Subcutaneous abdominal adipose tissue (tissue), 5 donors: ENCODE results near the gene PCDHGA5.
"Not testable (repeated sequence)": the region's sequence is repeated elsewhere in the genome, so short reads cannot be mapped to it uniquely, and the experiment has no call there.

Experiments used
- H3K27ac ChIP-seq: one replicate; pipeline ENCODE4 v1.7.0; 2013; ENCODE audit warnings: low read depth, mild to moderate bottlenecking, inconsistent platforms, low read length, moderate library complexity
- H3K27me3 ChIP-seq, 5 donors: one replicate each; pipeline ENCODE4 v1.7.0; 2013; ENCODE audit warnings: low read length in 5 of 5, inconsistent platforms in 1 of 5; ENCODE audit not compliant: control insufficient read depth in 5 of 5, insufficient read depth in 4 of 5
- H3K36me3 ChIP-seq, 5 donors: one replicate each; pipeline ENCODE4 v1.7.0; 2013; ENCODE audit warnings: low read length in 5 of 5; ENCODE audit not compliant: control insufficient read depth in 5 of 5, insufficient read depth in 5 of 5
- H3K4me1 ChIP-seq, 5 donors: one replicate each; pipeline ENCODE4 v1.7.0; 2013; ENCODE audit warnings: low read length in 5 of 5, mild to moderate bottlenecking in 3 of 5, moderate library complexity in 1 of 5; ENCODE audit not compliant: control insufficient read depth in 5 of 5, insufficient read depth in 5 of 5
- H3K4me3 ChIP-seq, 5 donors: one replicate each; pipeline ENCODE4 v1.7.0; 2013; ENCODE audit warnings: low read length in 5 of 5, low read depth in 1 of 5
- H3K9ac ChIP-seq, 5 donors: one replicate each; pipeline ENCODE4 v1.7.0; 2013; ENCODE audit warnings: low read length in 5 of 5, mild to moderate bottlenecking in 4 of 5, moderate library complexity in 3 of 5
- H3K9me3 ChIP-seq, 5 donors: one replicate each; pipeline ENCODE4 v1.7.0; 2013; ENCODE audit warnings: low read length in 5 of 5; ENCODE audit not compliant: control insufficient read depth in 5 of 5
- donor health status: healthy.
- donor health status: healthy.
- donor health status: healthy.
- donor health status: healthy.
- donor health status: healthy.

PCDHGA5 gene

DNA sequence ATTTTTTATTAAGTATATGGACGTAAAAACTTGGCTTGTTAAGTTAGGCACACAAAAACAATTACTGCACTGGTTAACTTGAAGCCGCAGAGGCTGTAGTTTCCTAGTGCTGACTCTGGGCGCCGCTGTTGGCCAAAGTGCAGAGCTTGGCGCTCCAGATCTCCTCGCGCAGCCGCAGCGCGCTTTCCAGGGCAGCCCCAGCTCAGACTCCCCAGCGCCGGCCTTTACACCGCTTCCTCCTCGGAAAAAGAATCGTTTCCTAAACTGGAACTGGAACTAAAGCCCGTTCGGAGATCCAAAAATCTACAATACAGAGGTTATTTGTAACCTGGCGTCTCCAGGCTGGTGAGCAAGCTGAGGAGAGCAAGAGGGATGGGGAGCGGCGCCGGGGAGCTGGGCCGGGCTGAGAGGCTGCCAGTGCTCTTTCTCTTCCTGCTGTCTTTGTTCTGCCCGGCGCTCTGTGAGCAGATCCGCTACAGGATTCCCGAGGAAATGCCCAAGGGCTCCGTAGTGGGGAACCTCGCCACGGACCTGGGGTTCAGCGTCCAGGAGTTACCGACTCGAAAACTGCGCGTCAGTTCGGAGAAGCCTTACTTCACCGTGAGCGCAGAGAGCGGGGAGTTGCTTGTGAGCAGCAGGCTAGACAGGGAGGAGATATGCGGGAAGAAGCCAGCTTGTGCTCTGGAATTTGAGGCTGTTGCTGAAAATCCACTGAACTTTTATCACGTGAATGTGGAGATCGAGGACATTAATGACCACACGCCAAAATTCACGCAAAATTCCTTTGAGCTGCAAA is 34.0 kb downstream of the PCDHGA5 start, which contains the start of gene PCDHGB5:
PCDHGB5 (plus strand) TSS at position 192 of the 796 bp plus-strand sequence; CDS start at position 373, 181 bp downstream.
- peaks cover 0 to 14% (median 6%) of the 10 kb centered on the region in 5 donors for H3K27me3 ChIP-seq
- not testable (repeated sequence) for H3K9ac ChIP-seq, H3K36me3 ChIP-seq, H3K27ac ChIP-seq
- peak within 1 kb of the TSS; percentile 40 to 60 (median 55) for H3K4me3 ChIP-seq
- peaks cover 26 to 70% (median 53%) of the 10 kb centered on the region in 5 donors for H3K9me3 ChIP-seq
- H3K4me1 ChIP-seq: peaks cover 0 to 10% (median 2%) of the 10 kb centered on the region in 5 donors

DNA sequence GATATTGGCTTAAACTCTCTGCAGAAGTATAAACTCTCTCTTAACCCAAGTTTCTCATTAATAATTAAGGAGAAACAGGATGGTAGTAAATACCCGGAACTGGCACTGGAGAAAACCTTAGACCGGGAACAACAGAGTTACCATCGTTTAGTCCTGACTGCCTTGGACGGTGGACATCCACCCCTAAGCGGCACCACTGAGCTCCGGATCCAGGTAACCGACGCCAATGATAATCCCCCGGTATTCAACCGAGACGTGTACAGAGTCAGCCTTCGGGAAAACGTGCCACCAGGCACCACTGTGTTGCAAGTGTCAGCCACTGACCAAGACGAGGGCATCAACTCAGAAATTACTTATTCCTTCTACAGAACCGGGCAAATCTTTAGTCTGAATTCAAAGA is 34.6 kb downstream of the PCDHGA5 start:
- peaks cover 27 to 70% (median 53%) of the 10 kb centered on the region in 5 donors for H3K9me3 ChIP-seq

DNA sequence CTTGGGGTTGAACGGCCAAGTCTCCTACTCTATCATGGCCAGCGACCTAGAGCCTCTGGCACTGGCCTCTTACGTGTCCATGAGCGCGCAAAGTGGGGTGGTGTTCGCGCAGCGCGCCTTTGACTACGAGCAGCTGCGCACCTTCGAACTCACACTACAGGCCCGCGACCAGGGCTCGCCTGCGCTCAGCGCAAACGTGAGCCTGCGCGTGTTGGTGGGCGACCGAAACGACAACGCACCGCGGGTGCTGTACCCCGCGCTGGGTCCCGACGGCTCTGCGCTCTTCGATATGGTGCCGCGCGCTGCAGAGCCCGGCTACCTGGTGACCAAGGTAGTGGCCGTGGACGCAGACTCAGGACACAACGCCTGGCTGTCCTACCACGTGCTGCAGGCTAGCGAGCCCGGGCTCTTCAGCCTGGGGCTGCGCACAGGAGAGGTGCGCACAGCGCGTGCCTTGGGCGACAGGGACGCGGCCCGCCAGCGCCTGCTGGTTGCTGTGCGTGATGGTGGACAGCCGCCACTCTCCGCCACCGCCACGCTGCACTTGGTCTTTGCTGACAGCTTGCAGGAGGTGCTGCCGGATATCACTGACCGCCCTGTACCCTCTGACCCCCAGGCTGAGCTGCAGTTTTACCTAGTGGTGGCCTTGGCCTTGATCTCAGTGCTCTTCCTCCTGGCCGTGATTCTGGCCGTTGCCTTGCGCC is 35.7 kb downstream of the PCDHGA5 start:
- Histone ChIP-seq H3K9ac (no peak overlapping the region), H3K9me3 (peaks cover 29 to 70% (median 54%) of the 10 kb centered on the region in 5 donors), H3K36me3 (no peaks in the 10 kb centered on the region), H3K4me3 (peak overlapping the region in 4 of 5 donors; percentile 32 to 60 (median 42)), H3K27ac (no peak overlapping the region), H3K27me3 (peaks cover 0 to 7% (median 6%) of the 10 kb centered on the region in 5 donors), H3K4me1 (peaks cover 0 to 10% (median 6%) of the 10 kb centered on the region in 5 donors)

More for the DNA sequence above, 34.6 kb downstream of the PCDHGA5 start:
- Histone ChIP-seq H3K27me3 (peaks cover 0 to 10% (median 5%) of the 10 kb centered on the region in 5 donors), H3K27ac (no peak overlapping the region), H3K36me3 (no peaks in the 10 kb centered on the region), H3K4me3 (peak overlapping the region; percentile 39 to 60 (median 45)), H3K4me1 (peaks cover 0 to 10% (median 6%) of the 10 kb centered on the region in 5 donors), H3K9ac (no peak overlapping the region)

DNA sequence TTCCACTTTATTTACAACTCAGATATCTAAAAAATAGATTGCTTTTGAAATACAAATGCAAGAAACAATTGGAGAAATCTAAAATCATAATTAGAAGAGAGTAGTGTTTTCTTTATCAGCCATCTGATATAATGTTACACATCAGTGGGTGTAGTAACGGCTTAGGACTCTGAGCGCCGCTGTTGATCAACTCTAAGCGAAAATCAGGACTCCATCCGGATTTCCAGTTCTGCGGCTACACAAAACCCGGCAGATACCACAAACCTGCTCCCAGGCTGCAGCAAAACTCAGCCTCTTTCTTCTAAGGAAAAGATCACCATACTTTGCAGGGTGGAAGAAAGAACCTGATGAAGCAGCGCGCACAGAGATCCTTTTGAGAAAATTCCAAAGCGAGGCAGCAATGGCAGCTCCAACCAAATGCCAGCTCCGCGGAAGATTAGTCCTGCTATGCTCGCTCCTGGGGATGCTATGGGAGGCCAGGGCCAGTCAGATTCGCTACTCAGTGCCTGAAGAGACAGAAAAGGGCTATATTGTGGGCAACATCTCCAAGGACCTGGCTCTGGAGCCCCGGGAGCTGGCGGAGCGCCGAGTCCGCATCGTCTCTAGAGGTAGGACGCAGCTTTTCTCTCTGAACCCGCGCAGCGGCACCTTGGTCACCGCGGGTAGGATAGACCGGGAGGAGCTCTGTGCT is 38.7 kb downstream of the PCDHGA5 start, which contains the start of gene PCDHGA9:
PCDHGA9 (plus strand) TSS at position 226 of the 691 bp plus-strand sequence; CDS start at position 401, 175 bp downstream.
- no peak within 1 kb of the TSS for H3K9ac ChIP-seq
- peaks cover 36 to 68% (median 63%) of the 10 kb centered on the region in 5 donors for H3K9me3 ChIP-seq
- H3K27ac ChIP-seq: no peak within 1 kb of the TSS
- peaks cover 0 to 7% (median 3%) of the 10 kb centered on the region in 5 donors for H3K27me3 ChIP-seq
- H3K4me1 ChIP-seq: peaks cover 0 to 10% (median 6%) of the 10 kb centered on the region in 5 donors
- H3K4me3 ChIP-seq: peak within 1 kb of the TSS; percentile 54 to 68 (median 62)
- no peaks in the 10 kb centered on the region for H3K36me3 ChIP-seq

DNA sequence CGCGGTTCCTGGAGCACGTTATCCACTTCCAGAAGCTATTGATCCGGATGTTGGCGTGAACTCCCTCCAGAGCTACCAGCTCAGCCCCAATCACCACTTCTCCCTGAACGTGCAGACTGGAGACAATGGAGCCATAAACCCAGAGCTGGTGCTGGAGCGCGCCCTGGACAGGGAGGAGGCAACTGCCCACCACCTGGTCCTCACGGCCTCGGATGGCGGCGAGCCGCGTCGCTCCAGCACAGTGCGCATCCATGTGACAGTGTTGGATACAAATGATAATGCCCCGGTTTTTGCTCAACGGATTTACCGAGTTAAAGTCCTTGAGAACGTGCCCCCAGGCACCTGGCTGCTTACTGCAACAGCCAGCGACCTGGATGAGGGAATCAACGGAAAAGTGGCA is 39.4 kb downstream of the PCDHGA5 start:
- Histone ChIP-seq H3K27me3 (peaks cover 0 to 7% (median 3%) of the 10 kb centered on the region in 5 donors), H3K4me3 (peak overlapping the region in 4 of 5 donors; percentile 54 to 66 (median 60))

DNA sequence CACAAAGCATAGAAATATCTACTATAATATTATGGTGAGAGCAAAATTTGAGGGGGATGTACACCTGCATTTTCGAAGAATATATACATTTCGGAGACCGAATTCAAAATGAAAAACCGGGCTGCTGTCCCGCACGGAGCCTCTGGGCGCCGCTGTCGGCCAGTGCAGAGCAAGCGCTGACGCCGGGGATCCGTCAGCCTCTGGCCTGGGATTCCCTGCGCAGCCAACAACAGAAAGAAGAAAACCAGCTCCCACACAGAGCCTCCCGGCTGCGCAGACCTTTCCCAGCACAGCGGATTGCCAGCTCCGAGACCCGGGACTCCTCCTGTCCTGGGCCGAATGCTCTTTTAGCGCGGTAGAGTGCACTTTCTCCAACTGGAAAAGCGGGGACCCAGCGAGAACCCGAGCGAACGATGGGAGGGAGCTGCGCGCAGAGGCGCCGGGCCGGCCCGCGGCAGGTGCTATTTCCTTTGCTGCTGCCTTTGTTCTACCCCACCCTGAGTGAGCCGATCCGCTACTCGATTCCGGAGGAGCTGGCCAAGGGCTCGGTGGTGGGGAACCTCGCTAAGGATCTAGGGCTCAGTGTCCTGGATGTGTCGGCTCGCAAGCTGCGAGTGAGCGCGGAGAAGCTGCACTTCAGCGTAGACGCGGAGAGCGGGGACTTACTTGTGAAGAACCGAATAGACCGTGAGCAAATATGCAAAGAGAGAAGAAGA is 44.0 kb downstream of the PCDHGA5 start, which contains the start of gene PCDHGB6:
PCDHGB6 (plus strand) TSS at position 232 of the 716 bp plus-strand sequence; CDS start at position 414, 182 bp downstream.
- not testable (repeated sequence) for H3K27ac ChIP-seq, H3K36me3 ChIP-seq
- Histone ChIP-seq H3K4me1 (peaks cover 0 to 18% (median 16%) of the 10 kb centered on the region in 5 donors), H3K9me3 (peaks cover 43 to 72% (median 65%) of the 10 kb centered on the region in 5 donors), H3K4me3 (peak within 1 kb of the TSS; percentile 51 to 59 (median 53)), H3K9ac (peak within 1 kb of the TSS in 1 of 5 donors; percentile 41), H3K27me3 (peaks cover 0 to 10% (median 5%) of the 10 kb centered on the region in 5 donors)

More for the DNA sequence above, 39.4 kb downstream of the PCDHGA5 start:
- Histone ChIP-seq H3K4me1 (peaks cover 0 to 11% (median 10%) of the 10 kb centered on the region in 5 donors), H3K9me3 (peaks cover 36 to 72% (median 68%) of the 10 kb centered on the region in 5 donors), H3K36me3 (no peaks in the 10 kb centered on the region), H3K9ac (no peak overlapping the region), H3K27ac (no peak overlapping the region)

DNA sequence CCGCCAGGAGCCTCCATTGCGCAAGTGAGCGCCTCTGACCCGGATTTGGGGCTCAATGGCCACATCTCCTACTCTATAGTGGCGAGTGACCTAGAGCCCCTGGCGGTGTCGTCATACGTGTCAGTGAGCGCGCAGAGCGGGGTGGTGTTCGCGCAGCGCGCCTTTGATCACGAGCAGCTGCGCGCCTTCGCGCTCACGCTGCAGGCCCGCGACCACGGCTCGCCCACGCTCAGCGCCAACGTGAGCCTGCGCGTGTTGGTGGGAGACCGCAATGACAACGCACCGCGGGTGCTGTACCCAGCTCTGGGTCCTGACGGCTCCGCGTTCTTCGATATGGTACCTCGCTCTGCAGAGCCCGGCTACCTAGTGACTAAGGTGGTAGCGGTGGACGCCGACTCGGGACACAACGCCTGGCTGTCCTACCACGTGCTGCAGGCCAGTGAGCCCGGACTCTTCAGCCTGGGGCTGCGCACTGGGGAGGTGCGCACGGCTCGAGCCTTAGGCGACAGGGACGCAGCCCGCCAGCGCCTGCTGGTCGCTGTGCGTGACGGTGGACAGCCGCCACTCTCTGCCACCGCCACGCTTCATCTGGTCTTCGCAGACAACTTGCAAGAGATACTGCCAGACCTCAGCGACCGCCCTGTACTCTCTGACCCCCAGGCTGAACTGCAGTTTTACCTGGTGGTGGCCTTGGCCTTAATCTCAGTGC is 45.8 kb downstream of the PCDHGA5 start:
- H3K27ac ChIP-seq: no peak overlapping the region
- H3K9ac ChIP-seq: no peak overlapping the region
- peaks cover 43 to 71% (median 64%) of the 10 kb centered on the region in 5 donors for H3K9me3 ChIP-seq
- peaks cover 0 to 24% (median 22%) of the 10 kb centered on the region in 5 donors for H3K4me1 ChIP-seq
- H3K36me3 ChIP-seq: no peaks in the 10 kb centered on the region
- H3K27me3 ChIP-seq: peaks cover 0 to 10% (median 5%) of the 10 kb centered on the region in 5 donors
- peak overlapping the region; percentile 36 to 59 (median 51) for H3K4me3 ChIP-seq

DNA sequence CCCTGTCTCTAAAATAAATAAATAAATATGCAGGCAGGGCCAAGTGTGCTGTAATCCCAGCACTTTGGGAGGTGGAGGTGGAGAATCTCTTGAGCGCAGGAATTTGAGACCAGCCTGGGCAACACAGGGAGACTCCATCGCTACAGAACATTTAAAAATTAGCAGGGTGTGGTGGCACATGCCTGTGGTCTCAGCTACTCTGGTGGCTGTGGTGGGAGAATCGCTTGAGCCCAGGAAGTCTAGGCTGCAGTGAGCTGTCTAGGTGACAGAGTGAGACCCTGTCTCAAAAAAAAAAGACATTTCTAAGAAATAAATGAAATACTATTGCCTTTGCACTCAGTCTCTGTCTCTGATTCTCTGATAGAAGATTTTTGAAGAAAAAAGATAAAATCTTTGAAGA is 47.6 kb downstream of the PCDHGA5 start:
- Histone ChIP-seq H3K9ac (no peak overlapping the region), H3K9me3 (peaks cover 38 to 66% (median 60%) of the 10 kb centered on the region in 5 donors), H3K4me3 (peak overlapping the region in 4 of 5 donors; percentile 5 to 36 (median 10)), H3K36me3 (no peaks in the 10 kb centered on the region), H3K4me1 (peaks cover 0 to 24% (median 22%) of the 10 kb centered on the region in 5 donors), H3K27ac (no peak overlapping the region), H3K27me3 (peaks cover 0 to 10% (median 5%) of the 10 kb centered on the region in 5 donors)
